Measurements from ENCODE around the gene P2RY6. TPM values are rescaled to one million over a fixed set of nuclear protein-coding genes. Genes with fewer than 3 reads are reported as not detected.

Gene P2RY6
- total RNA-seq, 4 donors from 2014 or later, result 0.78 to 2.8 (median 1.1) TPM; not detected in 1

DNA sequence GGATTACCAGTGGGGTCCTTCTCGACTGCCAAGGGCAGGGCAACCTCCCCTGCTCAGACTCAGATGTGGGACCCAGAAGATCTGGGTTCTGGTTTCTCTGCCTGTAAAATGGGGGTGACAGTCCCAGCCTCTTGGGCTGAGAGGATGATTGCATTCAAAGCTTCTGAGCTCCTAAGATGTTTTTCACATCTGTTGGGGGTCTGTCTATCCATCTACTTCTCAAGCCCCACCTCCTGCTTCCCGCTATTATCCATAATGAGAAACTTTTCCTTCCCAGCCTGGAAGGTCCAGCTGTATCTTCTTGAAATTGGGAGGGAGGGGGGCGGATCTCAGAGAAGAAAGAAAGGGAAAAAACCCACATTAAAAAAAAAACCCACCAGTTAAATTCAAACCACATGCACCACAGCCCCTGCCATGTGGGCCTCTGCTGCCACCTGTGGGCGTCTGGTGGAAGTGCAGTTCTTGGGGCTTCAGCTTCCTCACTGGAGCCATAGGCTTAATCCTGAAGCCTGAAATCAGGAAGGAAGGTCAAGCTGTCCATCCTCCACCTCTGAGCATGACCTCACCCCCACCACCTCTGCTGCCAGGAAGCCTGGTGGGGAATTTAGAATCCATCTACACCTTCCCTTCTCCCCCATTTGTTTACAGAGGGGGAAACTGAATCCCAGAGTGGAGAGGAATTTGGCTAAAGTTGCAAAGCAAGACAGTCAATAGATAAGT is 63.2 kb downstream of the P2RY6 start:
- H3K4me1 ChIP-seq, result peaks cover 10 to 12% of the 10 kb centered on the region in 2 donors
- intact Hi-C loops (cut with DNase I; ENCODE audit: low total_unique reads) (loop anchor here (1.0 to 10.0 kb wide), 2 partner anchors 28 to 501 kb away; no protein-coding TSS in a partner anchor), in situ Hi-C loops (cut with MboI; ENCODE audit: low sequenced_read_pairs in 4 of 4) (loop anchor here in 3 of 4 donors (5.0 kb wide), 1 partner anchor 33 kb away; no protein-coding TSS in a partner anchor)

DNA sequence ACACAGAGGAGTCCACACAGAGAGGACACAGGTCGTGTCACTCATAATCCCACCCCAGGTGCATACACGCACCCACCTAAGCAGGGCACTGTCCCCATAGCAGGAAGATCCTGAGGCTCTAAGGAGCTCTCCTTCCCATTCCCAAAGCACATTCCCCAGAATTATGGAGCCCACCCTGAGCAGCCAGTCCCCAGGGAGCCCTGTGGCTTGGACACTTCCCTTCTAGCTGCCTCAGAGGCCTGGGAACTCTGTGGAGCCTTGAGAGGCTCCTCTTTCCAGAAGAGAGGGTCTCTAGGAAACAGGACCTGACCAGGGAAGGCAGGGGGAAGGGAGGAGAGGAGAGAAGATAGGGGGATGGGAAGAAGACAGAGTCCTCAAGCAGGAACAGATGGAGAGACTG is 65.7 kb downstream of the P2RY6 start:
- TF ChIP-seq POLR2A (IDR thresholded peaks at IDR 0.05), result no peak
- TF ChIP-seq CTCF (IDR thresholded peaks at IDR 0.05 in 4 of 5, conservative IDR thresholded peaks at IDR 0.05 in 1 of 5), result no peak
- DNase-seq (no peak), ATAC-seq (no peak)
- intact Hi-C loops (cut with DNase I; ENCODE audit: low total_unique reads), result loop anchor here (10.0 kb wide), 1 partner anchor 503 kb away; no protein-coding TSS in a partner anchor
- no peaks in the 10 kb centered on the region for H3K9me3 ChIP-seq
- H3K4me1 ChIP-seq, result peaks cover 12 to 13% of the 10 kb centered on the region in 2 donors
- in situ Hi-C loops (cut with MboI; ENCODE audit: low sequenced_read_pairs in 4 of 4), result loop anchor here in 3 of 4 donors (5.0 kb wide), 1 partner anchor 36 kb away; no protein-coding TSS in a partner anchor
- H3K27ac ChIP-seq, result peak overlapping the region; percentile 24 to 40 (median 34)
- H3K36me3 ChIP-seq, result no peaks in the 10 kb centered on the region
- H3K27me3 ChIP-seq, result no peaks in the 10 kb centered on the region
- no peak overlapping the region for H3K4me3 ChIP-seq

More for the DNA sequence above, 63.2 kb downstream of the P2RY6 start:
- no peaks in the 10 kb centered on the region for H3K9me3 ChIP-seq
- H3K36me3 ChIP-seq, result no peaks in the 10 kb centered on the region
- DNase-seq (peak; percentile 47 to 76), ATAC-seq (peak; percentile 74 to 86)
- H3K27me3 ChIP-seq, result no peaks in the 10 kb centered on the region
- peak overlapping the region; percentile 27 to 59 (median 45) for H3K27ac ChIP-seq
- H3K4me3 ChIP-seq, result no peak overlapping the region
- TF ChIP-seq CTCF (IDR thresholded peaks at IDR 0.05 in 4 of 5, conservative IDR thresholded peaks at IDR 0.05 in 1 of 5), result peak; percentile 76 to 100 (median 88)
- no peak for TF ChIP-seq POLR2A (IDR thresholded peaks at IDR 0.05)

GRCh38 chr11:73338279-73338678 is 66.1 kb downstream of the P2RY6 start:
- intact Hi-C loops (cut with DNase I; ENCODE audit: low total_unique reads), result loop anchor here (10.0 kb wide), 1 partner anchor 503 kb away; no protein-coding TSS in a partner anchor
- DNase-seq, result no peak
- in situ Hi-C loops (cut with MboI; ENCODE audit: low sequenced_read_pairs in 4 of 4), result loop anchor here in 3 of 4 donors (5.0 kb wide), 1 partner anchor 36 kb away; no protein-coding TSS in a partner anchor
- peaks cover 12 to 15% of the 10 kb centered on the region in 2 donors for H3K4me1 ChIP-seq
- no peaks in the 10 kb centered on the region for H3K36me3 ChIP-seq
- no peaks in the 10 kb centered on the region for H3K27me3 ChIP-seq
- H3K4me3 ChIP-seq, result no peak overlapping the region
- no peaks in the 10 kb centered on the region for H3K9me3 ChIP-seq
- no peak for TF ChIP-seq CTCF (IDR thresholded peaks at IDR 0.05 in 4 of 5, conservative IDR thresholded peaks at IDR 0.05 in 1 of 5)
- no peak for TF ChIP-seq POLR2A (IDR thresholded peaks at IDR 0.05)
- ATAC-seq, result no peak
- peak overlapping the region; percentile 27 to 54 (median 42) for H3K27ac ChIP-seq

DNA sequence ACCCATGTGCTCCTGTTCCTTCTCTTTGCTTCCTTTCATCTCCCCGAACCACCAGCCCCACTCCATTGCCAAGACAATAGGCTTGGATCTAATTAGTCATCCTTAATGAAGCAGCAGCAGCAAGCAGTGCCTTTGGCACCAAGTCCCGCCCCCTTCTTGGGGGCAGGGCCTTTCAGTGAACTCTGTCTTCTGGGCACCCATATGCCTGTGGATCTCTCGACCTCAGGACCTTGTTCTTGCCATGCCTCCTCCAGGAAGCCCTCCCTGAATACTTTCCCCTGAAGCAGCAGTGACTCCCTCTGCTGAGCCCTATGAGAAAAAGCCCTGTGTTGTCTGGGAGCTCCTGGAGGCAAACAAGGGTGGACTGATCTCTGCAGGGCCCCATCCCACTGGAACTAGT is 68.0 kb downstream of the P2RY6 start:
- H3K4me1 ChIP-seq, result peaks cover 3 to 13% of the 10 kb centered on the region in 2 donors
- no peaks in the 10 kb centered on the region for H3K9me3 ChIP-seq
- intact Hi-C loops (cut with DNase I; ENCODE audit: low total_unique reads) (no loop called here), in situ Hi-C loops (cut with MboI; ENCODE audit: low sequenced_read_pairs in 4 of 4) (no loop called here)
- DNase-seq, result no peak
- ATAC-seq, result no peak
- no peaks in the 10 kb centered on the region for H3K27me3 ChIP-seq
- no peak for TF ChIP-seq CTCF (IDR thresholded peaks at IDR 0.05 in 4 of 5, conservative IDR thresholded peaks at IDR 0.05 in 1 of 5)
- no peak for TF ChIP-seq POLR2A (IDR thresholded peaks at IDR 0.05)
- no peak overlapping the region for H3K4me3 ChIP-seq
- H3K27ac ChIP-seq, result no peak overlapping the region
- no peaks in the 10 kb centered on the region for H3K36me3 ChIP-seq
